Motor neuron (in vitro differentiated cells): Measurements from ENCODE around the gene NLRP6. TPM values are rescaled to one million over a fixed set of nuclear protein-coding genes. Genes with fewer than 3 reads are reported as not detected.
"Not testable (repeated sequence)": the region's sequence is repeated elsewhere in the genome, so short reads cannot be mapped to it uniquely, and the experiment has no call there.

ENCODE experiments used
- ATAC-seq, 8 experiments: fragments of 200-7000 bp; cut with Tn5 transposase; replicated peaks in 6 of 8; 2 replicates each; pipeline ENCODE4 v1.8.0; 2021; ENCODE audit warnings: mild to moderate bottlenecking in 8 of 8, moderate library complexity in 8 of 8
- H3K27ac ChIP-seq, 2 donors: fragments of 250-450 bp; sonication (Bioruptor Pico); 2 replicates each; pipeline ENCODE4 v1.9.0; 2021; ENCODE audit warnings: antibody characterized with exemption in 2 of 2, mild to moderate bottlenecking in 2 of 2, moderate library complexity in 1 of 2
- H3K4me1 ChIP-seq, 2 donors: fragments of 250-450 bp; sonication (Bioruptor Pico); replicated peaks in 1 of 2; 2 replicates each; pipeline ENCODE4 v1.6.1; 2021; ENCODE audit warnings: antibody characterized with exemption in 2 of 2, mild to moderate bottlenecking in 2 of 2, moderate library complexity in 1 of 2
- H3K4me3 ChIP-seq, 5 donors: fragments of 250-450 bp; sonication (Bioruptor Pico); 2 replicates each; pipeline ENCODE4 v1.9.0; 2021; ENCODE audit warnings: antibody characterized with exemption in 5 of 5, mild to moderate bottlenecking in 5 of 5, moderate library complexity in 4 of 5
- WGBS, 10 experiments: fragments of 450-650 bp; shearing (Covaris generic); methylation state at CpG; one replicate each; pipeline ENCODE4 v1.0.0; 2022; 5-methylcytosine and 5-hydroxymethylcytosine counted together
- in situ Hi-C, 9 experiments: fragments of 400-800 bp; cut with MboI; loops; one replicate each; pipeline ENCODE4 v1.15.0; 2021; ENCODE audit warnings: low sequenced_read_pairs in 9 of 9, low pct_unique_long_range_greater_than_20kb in 2 of 9; ENCODE audit not compliant: unreplicated experiment in 9 of 9
- total RNA-seq, 8 experiments: library from RNA; unstranded; fragments of 300-600 nt; gene quantifications; 2 replicates each; pipeline versions ENCODE4 v1.2.3 to v1.2.4, GENCODE V29; 2022

NLRP6 gene
- total RNA-seq, 8 experiments from 2014 or later: 0.14 to 0.33 (median 0.16) TPM; not detected in 4

DNA sequence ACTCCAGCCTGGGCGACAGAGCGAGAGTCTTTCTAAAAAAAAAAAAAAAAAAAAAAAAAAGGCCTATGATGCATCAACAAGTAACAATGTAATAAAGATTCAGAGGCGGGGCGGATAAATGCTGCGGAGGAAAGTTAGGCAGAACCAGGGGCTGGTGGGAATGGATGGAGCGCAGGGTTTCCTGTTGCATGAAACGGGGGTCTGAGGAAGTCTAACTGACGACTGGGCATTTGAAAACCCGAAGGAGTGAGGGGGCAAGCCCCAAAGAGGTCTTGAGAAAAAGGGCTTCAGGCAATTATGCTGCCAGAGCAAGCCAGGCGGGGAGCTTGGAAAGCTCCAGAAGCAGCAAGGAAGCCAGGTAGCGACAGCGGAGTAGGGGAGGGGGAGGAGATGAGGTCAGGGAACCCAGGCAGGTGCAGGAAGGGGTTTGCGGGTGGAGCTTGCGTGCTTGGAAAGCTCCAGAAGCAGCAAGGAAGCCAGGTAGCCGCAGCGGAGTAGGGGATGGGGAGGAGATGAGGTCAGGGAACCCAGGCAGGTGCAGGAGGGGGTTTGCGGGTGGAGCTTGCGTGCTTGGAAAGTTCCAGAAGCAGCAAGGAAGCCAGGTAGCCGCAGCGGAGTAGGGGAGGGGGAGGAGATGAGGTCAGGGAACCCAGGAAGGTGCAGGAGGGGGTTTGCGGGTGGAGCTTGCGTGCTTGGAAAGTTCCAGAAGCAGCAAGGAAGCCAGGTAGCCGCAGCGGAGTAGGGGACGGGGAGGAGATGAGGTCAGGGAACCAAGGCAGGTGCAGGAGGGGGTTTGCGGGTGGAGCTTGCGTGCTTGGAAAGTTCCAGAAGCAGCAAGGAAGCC lies 9.0 kb downstream of the NLRP6 start:
- peaks cover 0 to 15% of the 10 kb centered on the region in 2 donors for H3K4me1 ChIP-seq
- in situ Hi-C loops, ATAC-seq, H3K4me3 ChIP-seq, H3K27ac ChIP-seq: not testable (repeated sequence)
- 74 to 97% (median 86%) methylated on average over 5 to 9 of the region's 27 CpGs; no CpG with 5 or more reads in 2 of the 10 experiments for WGBS, 10 experiments

- ATAC-seq: no peak
- in situ Hi-C loops: no loop called here
- Histone ChIP-seq H3K27ac (no peak overlapping the region), H3K4me3 (peak overlapping the region in 4 of 5 donors; percentile 29 to 46 (median 38)), H3K4me1 (peaks cover 0 to 15% of the 10 kb centered on the region in 2 donors)
- 0 to 60% (median 15%) methylated on average over 1 to 16 of the region's 41 CpGs; no CpG with 5 or more reads in 5 of the 10 experiments for WGBS, 10 experiments
These were observed 9.7 kb downstream of the NLRP6 start for GRCh38 chr11:287821-288477.

- in situ Hi-C loops: no loop called here
- WGBS, 10 experiments: 0 to 14% (median 5%) methylated on average over 6 to 12 of the region's 112 CpGs; no CpG with 5 or more reads in 6 of the 10 experiments
- ATAC-seq: peak; percentile 79 to 89 (median 80)
- Histone ChIP-seq H3K27ac (no peak within 1 kb of the TSS), H3K4me3 (peak within 1 kb of the TSS; percentile 29 to 46 (median 36)), H3K4me1 (peaks cover 0 to 15% of the 10 kb centered on the region in 2 donors)
These were observed 10.5 kb downstream of the NLRP6 start, which contains the start of gene PGGHG for GRCh38 chr11:288478-289397. TSS of gene PGGHG (plus strand) at chr11:289126. CDS start at chr11:289817, 691 bp downstream.

DNA sequence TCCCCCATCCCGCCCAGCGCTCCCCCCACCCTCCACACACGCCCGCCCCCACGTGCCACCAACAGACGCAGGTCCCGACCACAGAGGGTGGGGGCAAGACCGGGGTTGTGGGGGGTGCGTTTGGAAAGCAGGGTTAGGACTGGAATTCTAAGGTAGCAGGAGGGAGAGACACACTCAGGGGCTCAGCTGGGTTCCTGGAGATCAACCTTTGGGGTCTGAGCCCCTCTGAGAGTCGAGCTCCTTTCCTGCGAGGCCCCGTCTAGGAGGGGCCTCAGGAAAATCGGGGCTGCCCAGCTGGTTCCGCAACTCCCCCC lies 11.1 kb downstream of the NLRP6 start:
- in situ Hi-C loops: no loop called here
- 28% methylated on average over 5 of the region's 14 CpGs; no CpG with 5 or more reads in 9 of the 10 experiments for WGBS, 10 experiments
- ATAC-seq: peak in 6 of 8 experiments; percentile 4 to 44 (median 23)
- peaks cover 0 to 15% of the 10 kb centered on the region in 2 donors for H3K4me1 ChIP-seq
- H3K4me3 ChIP-seq: no peak overlapping the region
- no peak overlapping the region for H3K27ac ChIP-seq

DNA sequence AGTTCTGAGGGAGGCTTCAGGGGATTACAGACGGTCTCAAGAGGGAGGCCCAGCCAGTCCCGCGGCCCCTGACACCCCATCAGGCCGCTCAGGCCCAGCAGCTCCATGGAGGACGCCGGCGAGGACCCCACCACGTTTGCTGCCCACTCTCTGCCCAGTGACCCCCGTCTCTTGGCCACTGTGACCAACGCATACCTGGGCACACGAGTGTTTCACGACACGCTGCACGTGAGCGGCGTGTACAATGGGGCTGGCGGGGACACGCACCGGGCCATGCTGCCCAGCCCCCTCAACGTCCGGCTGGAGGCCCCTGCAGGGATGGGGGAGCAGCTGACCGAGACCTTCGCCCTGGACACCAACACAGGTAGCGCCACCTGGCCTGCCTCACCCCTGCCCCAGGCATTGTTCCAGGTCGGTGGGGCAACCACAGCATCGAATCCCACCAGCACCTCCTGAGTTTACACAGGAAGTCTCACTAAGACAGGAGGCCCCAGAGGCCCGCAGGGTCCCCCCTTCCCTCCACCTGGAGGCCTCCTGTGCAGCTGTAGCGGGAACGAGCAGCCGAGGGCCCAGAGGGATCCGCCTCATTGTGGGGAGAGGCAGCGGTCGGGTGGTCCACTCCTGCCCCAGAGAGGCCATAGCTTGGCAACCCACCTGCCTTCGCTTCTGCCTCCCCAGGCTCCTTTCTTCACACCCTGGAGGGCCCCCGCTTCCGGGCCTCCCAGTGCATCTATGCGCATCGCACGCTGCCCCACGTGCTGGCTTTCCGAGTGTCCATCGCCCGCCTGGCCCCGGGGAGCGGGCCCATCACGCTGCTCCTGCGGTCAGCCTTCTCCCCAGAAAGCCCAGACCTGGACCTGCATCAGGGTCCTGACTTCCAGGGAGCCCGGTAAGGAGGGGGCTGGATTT lies 11.8 kb downstream of the NLRP6 start:
- ATAC-seq: peak in 4 of 8 experiments; percentile 1 to 42 (median 28)
- in situ Hi-C loops: no loop called here
- H3K27ac ChIP-seq: no peak overlapping the region
- 86 to 96% methylated on average over 8 to 9 of the region's 48 CpGs; no CpG with 5 or more reads in 8 of the 10 experiments for WGBS, 10 experiments
- no peak overlapping the region for H3K4me3 ChIP-seq
- H3K4me1 ChIP-seq: peaks cover 0 to 15% of the 10 kb centered on the region in 2 donors

DNA sequence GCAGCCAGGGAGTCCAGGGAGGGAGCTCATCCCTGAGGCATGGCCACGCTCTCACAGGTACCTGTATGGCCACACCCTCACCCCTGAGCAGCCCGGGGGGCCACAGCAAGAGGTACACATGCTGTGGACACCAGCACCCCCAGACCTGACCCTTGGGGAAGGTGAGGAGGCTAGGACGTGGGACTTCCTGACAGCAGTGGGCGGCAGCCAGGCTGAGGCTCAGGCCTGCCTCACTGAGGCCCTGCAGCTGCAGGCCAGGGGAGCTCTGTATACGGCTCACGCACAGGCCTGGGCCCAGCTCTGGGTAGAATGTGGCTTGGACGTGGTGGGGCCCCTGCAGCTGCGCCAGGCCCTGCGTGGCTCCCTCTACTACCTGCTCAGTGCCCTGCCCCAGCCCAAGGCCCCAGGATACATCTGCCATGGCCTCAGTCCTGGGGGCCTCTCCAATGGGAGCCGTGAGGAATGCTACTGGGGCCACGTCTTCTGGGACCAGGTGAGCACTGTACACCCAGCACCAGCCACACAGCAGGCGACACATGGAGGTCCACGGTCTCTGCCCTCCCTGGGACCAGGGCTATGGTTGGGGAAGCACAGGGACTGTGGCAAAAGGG lies 12.5 kb downstream of the NLRP6 start:
- 81 to 95% (median 87%) methylated on average over 3 to 4 of the region's 13 CpGs; no CpG with 5 or more reads in 7 of the 10 experiments for WGBS, 10 experiments
- no peak for ATAC-seq
- Histone ChIP-seq H3K4me3 (no peak overlapping the region), H3K4me1 (peaks cover 0 to 15% of the 10 kb centered on the region in 2 donors), H3K27ac (no peak overlapping the region)
- in situ Hi-C loops: no loop called here

DNA sequence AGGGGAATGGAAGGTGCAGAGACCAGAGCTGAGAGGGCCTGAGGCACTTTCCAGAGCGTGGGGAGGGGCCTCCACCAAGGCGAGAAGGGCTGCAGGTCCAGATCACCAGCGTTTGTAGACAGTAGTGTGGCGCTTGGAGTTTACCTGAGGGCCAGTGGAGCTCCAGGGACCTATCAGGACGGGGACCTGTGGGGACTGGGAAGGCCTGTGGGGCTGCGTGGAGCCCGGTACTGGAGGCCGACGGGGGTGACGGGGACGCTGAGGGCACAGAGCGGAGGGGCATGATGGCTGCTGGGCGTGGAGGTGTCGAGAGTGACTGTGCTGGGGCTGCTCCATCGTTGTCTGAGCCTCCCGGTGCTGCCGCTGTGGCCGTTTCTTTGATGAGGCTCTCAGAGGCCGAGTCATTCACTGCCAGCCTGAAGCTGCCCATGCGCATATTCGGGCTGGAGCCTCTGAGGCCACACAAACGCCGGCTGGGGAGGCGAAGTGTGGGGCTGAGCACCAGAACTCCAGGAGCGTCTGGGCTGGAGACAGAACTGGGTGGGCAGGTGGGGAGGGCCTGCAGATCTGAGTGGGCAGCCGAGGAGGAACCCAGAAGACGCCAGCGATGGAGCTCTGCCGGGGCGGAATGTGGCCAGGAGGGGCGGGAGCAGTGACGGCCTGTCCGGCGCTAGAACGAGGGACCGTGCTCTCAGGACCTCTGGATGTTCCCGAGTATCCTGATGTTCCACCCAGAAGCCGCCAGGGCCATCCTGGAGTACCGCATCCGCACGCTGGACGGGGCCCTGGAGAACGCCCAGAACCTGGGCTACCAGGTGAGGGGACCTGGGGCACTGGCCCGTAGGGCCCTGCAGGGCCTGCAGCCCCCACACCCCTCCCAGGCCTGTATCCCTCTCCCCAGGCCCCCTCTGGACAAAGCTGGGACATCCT lies 13.3 kb downstream of the NLRP6 start:
- Histone ChIP-seq H3K27ac (no peak overlapping the region), H3K4me1 (peaks cover 0 to 15% of the 10 kb centered on the region in 2 donors), H3K4me3 (no peak overlapping the region)
- peak in 4 of 8 experiments; percentile 14 to 68 (median 42) for ATAC-seq
- in situ Hi-C loops: no loop called here
- WGBS, 10 experiments: 47 to 100% methylated on average over 1 to 5 of the region's 44 CpGs; no CpG with 5 or more reads in 8 of the 10 experiments

DNA sequence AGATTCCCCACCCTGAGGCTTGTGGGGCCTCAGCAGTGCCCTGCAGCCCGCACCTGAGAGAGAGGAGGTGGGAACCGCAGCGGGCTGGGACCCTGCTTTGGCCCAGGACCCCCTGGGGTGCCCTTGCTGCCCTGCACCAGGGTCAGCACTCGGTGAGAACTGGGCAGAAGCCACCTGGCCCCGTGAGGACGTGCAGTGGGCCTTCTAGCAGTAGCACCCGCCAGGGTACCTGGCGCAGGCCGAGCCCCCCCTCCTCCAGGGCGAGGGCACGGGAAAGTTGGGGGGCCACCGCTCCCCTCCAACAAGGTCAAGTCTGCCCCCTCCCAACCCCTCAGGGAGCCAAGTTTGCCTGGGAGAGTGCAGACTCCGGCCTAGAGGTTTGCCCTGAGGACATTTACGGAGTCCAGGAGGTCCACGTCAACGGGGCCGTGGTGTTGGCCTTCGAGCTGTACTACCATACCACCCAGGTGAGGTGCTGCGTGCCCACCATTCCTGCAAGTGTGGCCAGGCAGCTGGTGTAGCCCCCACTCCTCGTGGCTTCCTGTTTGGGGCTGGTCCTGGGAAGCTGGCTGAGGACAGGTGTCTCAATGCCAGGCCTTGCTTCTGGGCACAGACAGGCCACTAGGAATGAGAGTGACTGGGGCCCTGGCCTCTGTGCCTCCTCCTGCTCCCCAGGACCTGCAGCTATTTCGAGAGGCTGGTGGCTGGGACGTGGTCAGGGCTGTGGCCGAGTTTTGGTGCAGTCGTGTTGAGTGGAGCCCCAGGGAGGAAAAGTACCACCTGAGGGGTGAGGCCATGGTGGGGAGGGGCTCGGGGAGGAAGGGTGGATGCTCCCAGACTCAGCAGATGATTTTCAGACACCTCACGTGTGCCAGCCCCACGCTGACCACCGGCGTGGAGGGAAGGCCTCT lies 14.3 kb downstream of the NLRP6 start:
- no peak overlapping the region for H3K4me3 ChIP-seq
- H3K4me1 ChIP-seq: peaks cover 0 to 15% of the 10 kb centered on the region in 2 donors
- no peak overlapping the region for H3K27ac ChIP-seq
- in situ Hi-C loops: no loop called here
- WGBS, 10 experiments: 87 to 100% methylated on average over 4 to 6 of the region's 29 CpGs; no CpG with 5 or more reads in 8 of the 10 experiments
- ATAC-seq: no peak

DNA sequence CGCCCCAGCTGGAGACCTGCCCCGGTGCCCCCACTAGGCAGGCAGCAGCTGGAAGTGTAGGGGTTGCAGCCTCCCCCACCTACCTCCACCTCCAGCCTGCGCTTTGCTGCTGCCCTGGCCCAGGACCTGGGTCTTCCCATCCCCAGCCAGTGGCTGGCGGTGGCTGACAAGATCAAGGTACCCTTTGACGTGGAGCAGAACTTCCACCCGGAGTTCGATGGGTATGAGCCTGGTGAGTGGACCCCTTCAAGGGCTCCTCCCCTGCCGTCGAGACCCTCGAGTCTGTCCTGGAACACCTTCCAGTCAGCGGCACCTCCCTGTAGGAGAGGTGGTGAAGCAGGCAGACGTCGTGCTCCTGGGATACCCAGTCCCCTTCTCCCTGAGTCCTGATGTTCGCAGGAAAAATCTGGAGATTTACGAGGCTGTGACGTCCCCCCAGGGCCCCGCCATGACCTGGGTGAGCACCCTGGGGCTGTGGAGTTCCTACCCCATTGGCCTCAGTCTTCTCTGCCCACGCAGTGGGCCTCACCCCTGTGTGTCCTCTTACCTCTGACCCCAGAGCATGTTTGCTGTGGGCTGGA lies 15.2 kb downstream of the NLRP6 start:
- H3K4me1 ChIP-seq: peaks cover 0 to 15% of the 10 kb centered on the region in 2 donors
- whole genome bisulfite sequencing, 10 experiments: 70 to 100% (median 88%) methylated on average over 1 to 4 of the region's 18 CpGs; no CpG with 5 or more reads in 6 of the 10 experiments
- ATAC-seq: no peak
- in situ Hi-C loops: no loop called here
- H3K4me3 ChIP-seq: no peak overlapping the region
- H3K27ac ChIP-seq: no peak overlapping the region
